Esophagus muscularis mucosa (tissue), 4 donors: ENCODE data around the gene PXDN. TPM values are rescaled to one million over a fixed set of nuclear protein-coding genes. Genes with fewer than 3 reads are reported as not detected.

Experiments used
- DNase-seq: peaks from one replicate; pipeline ENCODE4 v3.0.0-alpha.2; 2017; ENCODE audit errors: extremely low spot score
- H3K27ac ChIP-seq, 4 donors: fragments of 200-600 bp; sonication (generic); replicated peaks in 1 of 4; 1 replicate in 3 of 4; 2 replicates in 1 of 4; pipeline ENCODE4 v1.5.1; 2016 to 2019; ENCODE audit warnings: mild to moderate bottlenecking in 1 of 4
- H3K27me3 ChIP-seq, 4 donors: fragments of 200-600 bp; sonication (generic); one replicate each; pipeline versions ENCODE4 v1.5.1 to v1.6.0; 2016 to 2019
- H3K36me3 ChIP-seq, 4 donors: fragments of 200-600 bp; sonication (generic); one replicate each; pipeline ENCODE4 v1.5.1; 2016 to 2019
- H3K4me1 ChIP-seq, 4 donors: fragments of 200-600 bp; sonication (generic); one replicate each; pipeline ENCODE4 v1.5.1; 2016 to 2019
- H3K4me3 ChIP-seq, 4 donors: fragments of 200-600 bp; sonication (generic); 1 replicate in 2 of 4; 2 replicates in 2 of 4; pipeline ENCODE4 v1.5.1; 2016 to 2019; ENCODE audit warnings: mild to moderate bottlenecking in 4 of 4, moderate library complexity in 1 of 4
- H3K9me3 ChIP-seq, 4 donors: fragments of 200-600 bp; sonication (generic); 1 replicate in 3 of 4; 2 replicates in 1 of 4; pipeline ENCODE4 v1.5.1; 2016 to 2019
- EP300 ChIP-seq: sonication (generic); formaldehyde crosslinking; IDR thresholded peaks from one replicate; pipeline ENCODE4 v1.6.1; 2017; ENCODE audit warnings: antibody characterized with exemption
- POLR2A ChIP-seq: fragments of 450-650 bp; IDR thresholded peaks from one replicate; pipeline ENCODE4 v1.6.1; 2017; ENCODE audit warnings: antibody characterized with exemption, moderate library complexity, mild to moderate bottlenecking, low read depth
- POLR2AphosphoS5 ChIP-seq, 2 donors: sonication (generic); formaldehyde crosslinking; IDR thresholded peaks; one replicate each; pipeline ENCODE4 v1.6.1; 2017; ENCODE audit warnings: antibody characterized with exemption in 2 of 2
- WGBS: methylation state at CpG from one replicate; pipeline ENCODE4 v1.1.5; 2018; 5-methylcytosine and 5-hydroxymethylcytosine counted together
- intact Hi-C: fragments of 100-400 bp; cut with DNase I; formaldehyde crosslinking; loops from one replicate; pipeline ENCODE4 v1.15.1; 2023
- total RNA-seq, 4 donors: library from RNA; depleted of rRNA; stranded (reverse); fragments of >200 nt; gene quantifications; one replicate each; pipeline versions ENCODE4 v1.1.0 to v1.2.1, GENCODE V29; 2016
- TF ChIP-seq, protein P1 (sequence below), 3 experiments: fragments of 200-600 bp in 2 of 3; fragments of 450-650 bp in 1 of 3; sonication (generic) in 2 of 3; IDR thresholded peaks; one replicate each; pipeline ENCODE4 v1.5.1; 2017 to 2019; ENCODE audit warnings: antibody characterized with exemption in 3 of 3, mild to moderate bottlenecking in 2 of 3, moderate library complexity in 1 of 3

Gene PXDN
- total RNA-seq, 4 donors from 2014 or later = 19.9 to 81.6 (median 50.1) TPM

DNA sequence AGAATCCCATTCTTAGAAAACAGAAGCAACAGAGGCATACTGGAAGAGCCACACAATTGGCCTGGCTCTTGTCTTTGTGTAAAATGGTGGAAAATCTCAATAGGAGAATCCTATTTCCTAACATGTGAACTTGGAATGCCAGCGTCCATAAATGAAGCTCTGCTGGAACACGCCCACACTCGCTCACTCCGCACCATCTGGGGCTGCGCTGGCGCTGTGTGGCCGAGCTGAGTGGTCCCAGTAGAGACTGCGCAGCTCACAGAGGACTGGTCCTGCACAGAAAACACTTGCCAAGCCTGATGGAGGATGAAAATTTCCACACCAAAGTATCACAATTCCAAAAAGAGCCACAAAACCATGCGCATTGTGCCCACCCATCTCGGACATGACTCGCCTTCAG, 56.2 kb downstream of the PXDN start:
- intact Hi-C loops = no loop called here
- no peak overlapping the region for H3K27ac ChIP-seq
- DNase-seq = no peak
- H3K36me3 ChIP-seq = peaks cover 0 to 69% (median 35%) of the 10 kb centered on the region in 4 donors
- peaks cover 0 to 8% (median 0%) of the 10 kb centered on the region in 4 donors for H3K4me1 ChIP-seq
- H3K4me3 ChIP-seq = no peak overlapping the region
- H3K9me3 ChIP-seq = no peaks in the 10 kb centered on the region
- 96% methylated on average over 11 of the region's 11 CpGs for WGBS
- TF ChIP-seq, protein P1, sequence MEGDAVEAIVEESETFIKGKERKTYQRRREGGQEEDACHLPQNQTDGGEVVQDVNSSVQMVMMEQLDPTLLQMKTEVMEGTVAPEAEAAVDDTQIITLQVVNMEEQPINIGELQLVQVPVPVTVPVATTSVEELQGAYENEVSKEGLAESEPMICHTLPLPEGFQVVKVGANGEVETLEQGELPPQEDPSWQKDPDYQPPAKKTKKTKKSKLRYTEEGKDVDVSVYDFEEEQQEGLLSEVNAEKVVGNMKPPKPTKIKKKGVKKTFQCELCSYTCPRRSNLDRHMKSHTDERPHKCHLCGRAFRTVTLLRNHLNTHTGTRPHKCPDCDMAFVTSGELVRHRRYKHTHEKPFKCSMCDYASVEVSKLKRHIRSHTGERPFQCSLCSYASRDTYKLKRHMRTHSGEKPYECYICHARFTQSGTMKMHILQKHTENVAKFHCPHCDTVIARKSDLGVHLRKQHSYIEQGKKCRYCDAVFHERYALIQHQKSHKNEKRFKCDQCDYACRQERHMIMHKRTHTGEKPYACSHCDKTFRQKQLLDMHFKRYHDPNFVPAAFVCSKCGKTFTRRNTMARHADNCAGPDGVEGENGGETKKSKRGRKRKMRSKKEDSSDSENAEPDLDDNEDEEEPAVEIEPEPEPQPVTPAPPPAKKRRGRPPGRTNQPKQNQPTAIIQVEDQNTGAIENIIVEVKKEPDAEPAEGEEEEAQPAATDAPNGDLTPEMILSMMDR (IDR thresholded peaks at IDR 0.05) = no peak
- TF ChIP-seq POLR2AphosphoS5 (IDR thresholded peaks at IDR 0.05) (no peak), POLR2A (no peak), EP300 (no peak)
- no peaks in the 10 kb centered on the region for H3K27me3 ChIP-seq

DNA sequence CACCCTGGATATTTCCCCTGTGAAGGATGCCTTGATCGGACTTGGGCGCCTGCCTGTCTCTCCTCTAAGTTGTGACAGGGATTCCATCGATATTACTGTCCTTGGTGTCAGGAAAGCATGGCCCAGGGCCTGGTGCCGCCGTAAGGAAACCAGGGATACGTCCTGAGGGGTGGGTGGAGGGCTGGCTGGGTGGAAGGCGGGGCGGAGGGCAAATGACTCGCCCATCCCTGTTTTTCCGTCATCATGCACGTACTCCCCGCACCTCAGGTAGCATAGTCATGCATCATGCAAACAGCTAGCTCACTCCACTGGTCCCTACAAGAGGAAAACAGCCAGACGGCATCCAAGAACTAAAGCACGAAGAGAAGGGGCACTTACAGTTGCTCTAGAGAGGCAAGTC, 57.1 kb downstream of the PXDN start:
- TF ChIP-seq POLR2AphosphoS5 (IDR thresholded peaks at IDR 0.05) = no peak
- TF ChIP-seq POLR2A = no peak
- no peak for TF ChIP-seq EP300
- TF ChIP-seq, protein P1 (IDR thresholded peaks at IDR 0.05) = no peak
- Histone ChIP-seq H3K27me3 (no peaks in the 10 kb centered on the region), H3K4me1 (peaks cover 0 to 8% (median 0%) of the 10 kb centered on the region in 4 donors), H3K27ac (no peak overlapping the region), H3K4me3 (no peak overlapping the region), H3K36me3 (peaks cover 0 to 71% (median 34%) of the 10 kb centered on the region in 4 donors), H3K9me3 (no peaks in the 10 kb centered on the region)
- intact Hi-C loops = no loop called here
- WGBS = 88% methylated on average over 14 of the region's 14 CpGs
- DNase-seq = no peak

DNA sequence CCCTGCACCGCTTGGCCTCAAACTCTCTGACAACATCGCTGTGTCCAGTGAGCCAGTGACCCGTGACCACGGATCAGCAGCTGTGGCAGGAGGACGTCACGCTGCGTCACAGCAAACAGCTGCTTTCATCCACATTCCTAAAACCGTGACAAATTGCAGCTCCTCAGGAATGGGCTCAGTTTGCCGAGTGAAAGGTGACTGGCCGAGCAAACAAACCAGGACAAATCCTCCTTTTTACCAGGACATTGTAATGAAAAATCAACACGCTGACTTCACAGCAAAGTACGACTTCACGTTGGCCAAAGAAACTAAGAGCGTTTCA, 57.6 kb downstream of the PXDN start:
- no peaks in the 10 kb centered on the region for H3K9me3 ChIP-seq
- WGBS = 91% methylated on average over 14 of the region's 14 CpGs
- no peaks in the 10 kb centered on the region for H3K27me3 ChIP-seq
- peaks cover 0 to 71% (median 35%) of the 10 kb centered on the region in 4 donors for H3K36me3 ChIP-seq
- DNase-seq = no peak
- TF ChIP-seq EP300 (no peak), POLR2AphosphoS5 (IDR thresholded peaks at IDR 0.05) (no peak), POLR2A (no peak)
- TF ChIP-seq, protein P1 (IDR thresholded peaks at IDR 0.05) = no peak
- H3K4me3 ChIP-seq = no peak overlapping the region
- peaks cover 0 to 8% (median 0%) of the 10 kb centered on the region in 4 donors for H3K4me1 ChIP-seq
- no peak overlapping the region for H3K27ac ChIP-seq
- intact Hi-C loops = no loop called here

DNA sequence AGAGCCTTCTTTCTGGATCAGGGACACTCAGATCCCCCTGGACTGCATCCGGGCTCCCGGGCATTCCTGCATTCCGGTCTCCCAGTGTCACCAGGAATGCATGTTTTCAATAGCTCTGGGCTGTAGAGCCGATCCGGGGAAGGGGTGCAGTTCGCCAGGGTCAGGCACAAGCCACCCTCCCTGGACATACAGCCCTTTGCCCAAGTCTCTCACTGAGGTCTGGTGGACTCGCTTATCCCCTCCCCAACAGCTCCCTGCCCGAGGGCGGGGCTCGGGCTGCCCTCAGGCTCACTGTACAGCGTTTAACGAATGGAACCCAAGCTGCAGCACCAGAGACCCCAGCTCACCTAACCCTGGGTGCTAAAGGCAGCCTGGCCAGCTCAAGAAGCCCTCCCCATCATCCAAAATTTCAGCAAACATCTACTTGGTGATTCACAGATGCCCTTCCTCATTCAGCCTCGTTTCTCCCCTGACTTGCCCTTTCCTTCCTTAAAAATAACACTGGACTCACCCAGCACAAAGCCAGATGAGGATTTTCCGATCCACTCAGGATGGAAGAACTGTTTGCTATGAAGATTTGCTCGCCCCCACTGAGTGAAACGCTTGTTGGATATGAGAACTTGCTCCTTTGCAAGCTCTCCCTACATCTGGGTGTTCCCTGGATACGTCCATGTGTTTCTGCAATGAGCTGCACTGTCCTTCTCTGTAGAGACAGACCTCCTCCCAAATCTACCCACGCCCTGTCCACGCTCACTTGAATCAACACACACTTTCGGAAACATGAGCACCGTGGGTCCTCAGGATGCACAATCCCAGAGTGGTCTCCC, 58.1 kb downstream of the PXDN start:
- intact Hi-C loops = no loop called here
- Histone ChIP-seq H3K4me1 (peaks cover 0 to 8% (median 0%) of the 10 kb centered on the region in 4 donors), H3K9me3 (no peaks in the 10 kb centered on the region), H3K27me3 (no peaks in the 10 kb centered on the region), H3K4me3 (no peak overlapping the region), H3K27ac (no peak overlapping the region), H3K36me3 (peaks cover 0 to 71% (median 37%) of the 10 kb centered on the region in 4 donors)
- DNase-seq = no peak
- WGBS = 83% methylated on average over 15 of the region's 21 CpGs
- TF ChIP-seq POLR2AphosphoS5 (IDR thresholded peaks at IDR 0.05) (no peak), POLR2A (no peak), EP300 (no peak)
- TF ChIP-seq, protein P1 (IDR thresholded peaks at IDR 0.05) = no peak
